BJ (cell line): ENCODE measurements around the gene CTNNBIP1. TPM values are rescaled to one million over a fixed set of nuclear protein-coding genes. Genes with fewer than 3 reads are reported as not detected.

ENCODE experiments used
- CTCF ChIA-PET: fragments of 350-600 bp; formaldehyde crosslinking; extraction: SDS; loops from one replicate; lab custom pipeline; 2021; ENCODE audit warnings: antibody characterized with exemption, inconsistent platforms; lab: Yijun Ruan, JAX
- POLR2A ChIA-PET: fragments of 300-600 bp; sonication (Branson Sonifier 250); formaldehyde crosslinking; extraction: SDS; loops from one replicate; lab custom pipeline; 2021; ENCODE audit warnings: antibody characterized with exemption; lab: Charles Lee
- DNase-seq: peaks from one replicate; pipeline ENCODE4 v3.0.0-alpha.2; 2011; ENCODE audit warnings: low read depth
- H3K27me3 ChIP-seq: 2 replicates; pipeline ENCODE4 v1.6.0; 2011; ENCODE audit warnings: low read length; ENCODE audit not compliant: control insufficient read depth, insufficient read depth
- H3K36me3 ChIP-seq: 2 replicates; pipeline ENCODE4 v1.5.1; 2011; ENCODE audit warnings: low read length; ENCODE audit not compliant: control insufficient read depth, insufficient read depth
- H3K4me3 ChIP-seq: 2 replicates; pipeline ENCODE4 v1.5.1; 2011; ENCODE audit warnings: low read depth, mild to moderate bottlenecking, control low read depth, low read length
- polyA plus RNA-seq: library from polyadenylated mRNA; depleted of rRNA; stranded (reverse); fragments of >200 nt; gene quantifications from 2 replicates; pipeline ENCODE4 v1.2.3, GENCODE V29; 2011
- TF ChIP-seq, protein P1 (sequence below): IDR thresholded peaks from 2 replicates; pipeline ENCODE4 v1.5.1; 2011; ENCODE audit warnings: low read depth, mild to moderate bottlenecking, control low read depth, inconsistent platforms, low read length, moderate library complexity; ENCODE audit not compliant: insufficient read depth

Gene CTNNBIP1
- polyA plus RNA-seq, 1 experiment, result 25.5 TPM

DNA sequence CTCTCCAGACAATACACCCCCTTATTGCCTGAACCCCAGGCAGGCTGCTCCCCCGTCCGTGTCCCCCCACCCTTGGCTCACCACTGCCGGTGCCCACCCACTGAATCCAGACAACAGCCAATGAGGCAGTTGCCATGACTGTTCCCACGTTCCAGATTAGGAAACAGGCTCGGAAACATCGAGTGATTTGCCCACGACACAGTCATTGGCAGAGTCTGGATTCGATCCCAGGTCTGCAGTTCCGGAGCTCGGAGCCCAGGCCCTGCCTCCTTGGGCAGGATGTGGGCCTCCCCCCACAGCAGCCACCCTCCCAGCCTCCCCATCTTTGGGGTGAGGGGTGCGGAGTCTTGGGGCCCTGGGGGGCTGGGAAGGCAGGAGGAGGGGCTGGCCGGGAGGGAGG, 66.0 kb downstream of the CTNNBIP1 start:
- Histone ChIP-seq H3K36me3 (no peaks in the 10 kb centered on the region), H3K27me3 (no peaks in the 10 kb centered on the region), H3K4me3 (no peak overlapping the region)
- TF ChIP-seq, protein P1, sequence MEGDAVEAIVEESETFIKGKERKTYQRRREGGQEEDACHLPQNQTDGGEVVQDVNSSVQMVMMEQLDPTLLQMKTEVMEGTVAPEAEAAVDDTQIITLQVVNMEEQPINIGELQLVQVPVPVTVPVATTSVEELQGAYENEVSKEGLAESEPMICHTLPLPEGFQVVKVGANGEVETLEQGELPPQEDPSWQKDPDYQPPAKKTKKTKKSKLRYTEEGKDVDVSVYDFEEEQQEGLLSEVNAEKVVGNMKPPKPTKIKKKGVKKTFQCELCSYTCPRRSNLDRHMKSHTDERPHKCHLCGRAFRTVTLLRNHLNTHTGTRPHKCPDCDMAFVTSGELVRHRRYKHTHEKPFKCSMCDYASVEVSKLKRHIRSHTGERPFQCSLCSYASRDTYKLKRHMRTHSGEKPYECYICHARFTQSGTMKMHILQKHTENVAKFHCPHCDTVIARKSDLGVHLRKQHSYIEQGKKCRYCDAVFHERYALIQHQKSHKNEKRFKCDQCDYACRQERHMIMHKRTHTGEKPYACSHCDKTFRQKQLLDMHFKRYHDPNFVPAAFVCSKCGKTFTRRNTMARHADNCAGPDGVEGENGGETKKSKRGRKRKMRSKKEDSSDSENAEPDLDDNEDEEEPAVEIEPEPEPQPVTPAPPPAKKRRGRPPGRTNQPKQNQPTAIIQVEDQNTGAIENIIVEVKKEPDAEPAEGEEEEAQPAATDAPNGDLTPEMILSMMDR, result no peak
- CTCF ChIA-PET, result interaction anchor here (1.2 to 1.8 kb wide), 2 partner anchors 13 to 25 kb away, joined by 3 to 6 read pairs; no protein-coding TSS in a partner anchor
- POLR2A ChIA-PET, result no interaction called here
- no peak for DNase-seq

DNA sequence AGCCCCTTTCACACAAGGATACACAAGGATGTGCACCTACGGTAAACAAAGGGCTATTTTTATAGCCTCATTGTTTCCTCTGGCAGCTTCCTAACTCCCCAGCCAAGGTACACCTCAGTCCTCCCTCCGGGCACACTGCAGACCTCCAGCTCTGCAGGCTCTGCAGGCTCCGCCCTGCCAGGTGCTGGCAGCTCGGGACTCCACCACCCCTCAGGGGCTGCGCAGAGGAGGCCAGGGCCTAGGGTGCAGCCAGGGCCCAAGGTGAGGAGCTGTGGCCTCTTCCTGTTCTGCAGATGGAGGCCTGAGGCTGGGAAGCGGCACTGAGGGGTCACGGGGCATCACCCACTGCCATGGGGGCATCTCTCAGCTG, 66.5 kb downstream of the CTNNBIP1 start:
- TF ChIP-seq, protein P1, result no peak
- CTCF ChIA-PET, result interaction anchor here (0.6 to 1.8 kb wide), 3 partner anchors 12 to 25 kb away, joined by 3 to 6 read pairs (median 3); no protein-coding TSS in a partner anchor
- no peak for DNase-seq

DNA sequence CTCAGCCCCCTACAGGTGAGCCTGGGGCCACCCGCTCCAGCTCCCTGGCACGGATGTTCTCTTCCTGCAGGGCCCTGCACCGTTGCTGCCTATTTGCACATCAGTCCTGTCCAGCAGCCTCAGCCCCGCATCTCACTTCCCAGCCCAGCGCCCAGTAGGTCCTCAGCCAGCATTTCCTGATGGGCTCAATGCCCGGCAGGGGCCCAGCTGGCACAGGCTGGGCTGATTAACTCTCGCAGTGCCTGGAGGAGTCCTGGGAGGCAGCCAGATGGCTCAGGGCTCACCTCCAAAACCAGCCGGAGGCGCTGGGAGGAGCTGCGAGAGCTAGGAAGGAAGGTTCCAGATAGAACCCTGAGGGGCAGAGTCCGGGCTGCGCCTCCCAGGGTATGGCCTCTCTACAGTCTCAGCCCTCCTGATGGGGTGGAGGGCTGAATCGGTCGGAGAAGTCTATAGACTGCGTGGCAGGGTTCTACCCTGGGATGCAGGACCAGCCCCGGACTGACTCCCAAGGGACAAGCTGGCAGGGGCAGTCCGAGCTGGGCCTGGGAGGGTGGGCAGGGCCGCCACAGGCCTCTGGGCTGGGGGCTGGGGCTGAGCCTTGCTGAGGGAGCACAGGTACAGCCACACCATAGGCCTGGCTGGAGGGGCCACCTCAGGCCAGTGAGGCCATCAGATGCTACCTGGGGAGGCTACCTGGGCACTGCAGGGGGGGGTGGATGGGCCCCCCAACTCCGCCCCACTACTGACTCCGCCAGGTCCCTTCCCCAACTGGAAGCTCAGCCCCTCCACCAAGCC, 67.1 kb downstream of the CTNNBIP1 start:
- no peak for DNase-seq
- ChIA-PET CTCF (interaction anchor here (0.6 to 1.8 kb wide), 4 partner anchors 12 to 218 kb away, joined by 3 to 6 read pairs (median 4); no protein-coding TSS in a partner anchor), POLR2A (no interaction called here)
- H3K27me3 ChIP-seq, result no peaks in the 10 kb centered on the region
- H3K36me3 ChIP-seq, result no peaks in the 10 kb centered on the region
- TF ChIP-seq, protein P1, result no peak
- no peak overlapping the region for H3K4me3 ChIP-seq

More for the DNA sequence above, 66.5 kb downstream of the CTNNBIP1 start:
- Histone ChIP-seq H3K27me3 (no peaks in the 10 kb centered on the region), H3K36me3 (no peaks in the 10 kb centered on the region), H3K4me3 (no peak overlapping the region)
- POLR2A ChIA-PET, result no interaction called here

DNA sequence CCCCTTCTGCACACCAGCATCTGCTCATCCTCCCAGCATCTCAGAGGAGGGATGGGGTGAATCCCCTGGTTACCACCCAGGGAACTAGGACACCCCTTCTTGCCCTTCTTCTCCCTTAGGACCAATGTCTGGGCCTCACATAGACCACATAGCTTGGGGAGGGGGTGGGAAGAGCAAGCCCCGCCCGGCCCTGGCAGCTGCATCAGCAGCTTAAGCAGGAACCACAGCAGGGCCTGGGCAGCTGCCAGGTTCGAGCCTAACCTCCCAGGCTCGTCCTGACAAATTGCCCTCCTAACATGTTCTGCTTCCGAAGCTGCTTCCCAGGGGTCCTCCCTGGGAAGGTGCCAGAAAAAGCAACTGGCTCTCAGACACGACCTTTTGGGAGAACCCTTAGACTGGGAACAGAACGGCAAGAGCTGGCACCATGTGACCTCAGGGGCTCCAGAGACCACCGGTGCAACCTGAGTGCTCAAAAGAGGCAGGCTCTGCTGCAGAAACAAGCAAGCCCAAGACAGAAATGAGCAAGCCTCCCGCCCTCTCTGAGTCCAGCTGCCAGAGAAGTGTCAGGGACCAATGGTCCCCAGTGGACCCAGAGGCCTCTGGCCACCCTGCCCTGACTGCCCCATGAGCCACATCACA, 67.9 kb downstream of the CTNNBIP1 start:
- POLR2A ChIA-PET, result no interaction called here
- Histone ChIP-seq H3K4me3 (no peak overlapping the region), H3K27me3 (no peaks in the 10 kb centered on the region), H3K36me3 (no peaks in the 10 kb centered on the region)
- CTCF ChIA-PET, result interaction anchor here (0.6 to 1.3 kb wide), 4 partner anchors 12 to 217 kb away, joined by 3 to 4 read pairs (median 3); no protein-coding TSS in a partner anchor
- DNase-seq, result no peak
- TF ChIP-seq, protein P1, result no peak

DNA sequence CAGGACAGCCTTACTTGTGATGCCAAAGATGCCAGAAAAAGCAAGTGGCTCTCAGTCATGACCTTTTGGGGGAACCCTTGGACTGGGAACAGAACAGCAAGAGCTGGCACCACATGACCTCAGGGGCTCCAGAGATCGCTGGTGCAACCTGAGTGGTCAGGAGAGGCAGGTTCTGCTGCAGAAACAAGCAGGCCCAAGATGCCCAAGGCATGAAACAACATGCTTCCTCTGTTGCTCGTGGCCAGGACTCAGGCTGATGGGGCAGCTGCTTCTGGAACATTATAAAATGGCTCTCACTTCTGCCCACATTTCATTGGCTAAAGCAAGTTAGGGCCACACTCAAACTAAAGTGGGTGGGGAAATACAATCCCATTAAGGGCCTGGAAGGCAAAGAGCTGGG, 68.6 kb downstream of the CTNNBIP1 start:
- ChIA-PET POLR2A (no interaction called here), CTCF (interaction anchor here (0.6 to 1.3 kb wide), 3 partner anchors 12 to 90 kb away, joined by 3 to 4 read pairs (median 3); no protein-coding TSS in a partner anchor)
- H3K36me3 ChIP-seq, result no peaks in the 10 kb centered on the region
- no peak overlapping the region for H3K4me3 ChIP-seq
- no peak for DNase-seq
- H3K27me3 ChIP-seq, result no peaks in the 10 kb centered on the region
- TF ChIP-seq, protein P1, result no peak
